Gastroesophageal sphincter (tissue), 3 donors: ENCODE measurements around the gene EML4.

Experiments used
- CTCF ChIP-seq, 4 experiments: fragments of 200-600 bp in 2 of 4; fragments of 450-650 bp in 2 of 4; sonication (generic) in 1 of 4; IDR thresholded peaks; one replicate each; pipeline ENCODE4 v1.5.1; 2017 to 2019; ENCODE audit warnings: antibody characterized with exemption in 4 of 4, mild to moderate bottlenecking in 2 of 4, moderate library complexity in 2 of 4
- EP300 ChIP-seq: sonication (generic); formaldehyde crosslinking; IDR thresholded peaks from one replicate; pipeline ENCODE4 v1.6.1; 2017; ENCODE audit warnings: antibody characterized with exemption, mild to moderate bottlenecking
- POLR2A ChIP-seq, 2 donors: fragments of 450-650 bp; IDR thresholded peaks; one replicate each; pipeline ENCODE4 v1.6.1; 2017; ENCODE audit warnings: antibody characterized with exemption in 2 of 2, mild to moderate bottlenecking in 2 of 2, moderate library complexity in 1 of 2
- POLR2AphosphoS5 ChIP-seq: sonication (generic); formaldehyde crosslinking; IDR thresholded peaks from one replicate; pipeline ENCODE4 v1.6.1; 2017; ENCODE audit warnings: antibody characterized with exemption

DNA sequence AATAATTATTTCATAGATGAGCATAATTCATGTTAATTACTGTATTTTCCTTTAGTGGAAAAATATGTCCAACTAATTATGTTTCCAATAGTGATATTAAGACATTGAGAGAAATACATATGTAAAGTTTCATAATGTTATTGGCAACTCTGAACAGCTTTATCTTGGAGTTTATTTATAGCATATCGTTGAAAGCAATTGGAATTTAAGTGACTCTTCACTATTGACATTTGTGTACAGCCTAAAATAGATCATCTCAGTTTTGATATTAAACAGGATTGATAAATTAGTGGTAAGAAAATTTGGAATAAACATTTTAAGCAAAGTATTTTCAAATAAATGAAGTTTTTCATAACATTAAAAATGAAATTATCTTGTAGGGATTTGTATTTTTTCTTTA lies 79.7 kb downstream of the EML4 start:
- TF ChIP-seq POLR2A (IDR thresholded peaks at IDR 0.05) (no peak), CTCF (IDR thresholded peaks at IDR 0.05) (no peak), EP300 (no peak), POLR2AphosphoS5 (no peak)
